Neural cell (in vitro differentiated cells): ENCODE data around the gene ROBO1. TPM values are rescaled to one million over a fixed set of nuclear protein-coding genes. Genes with fewer than 3 reads are reported as not detected.

ENCODE experiments used
- H2AFZ ChIP-seq: fragments of 200-600, 300-800 bp; sonication (generic), shearing (Covaris generic); 2 replicates; pipeline ENCODE4 v1.6.0; 2014; ENCODE audit warnings: low read depth, mild to moderate bottlenecking, antibody characterized with exemption, low read length, moderate library complexity
- H3F3A ChIP-seq: fragments of 200-600 bp; shearing (Covaris generic); 2 replicates; pipeline ENCODE4 v1.6.1; 2016; ENCODE audit warnings: mild to moderate bottlenecking, moderate library complexity, mixed read lengths, antibody characterized with exemption, low read length; ENCODE audit not compliant: insufficient read depth, poor library complexity, severe bottlenecking
- H3K27ac ChIP-seq: fragments of 200-600, 300-800 bp; sonication (generic), shearing (Covaris generic); 2 replicates; pipeline ENCODE4 v1.5.1; 2014; ENCODE audit warnings: mild to moderate bottlenecking, low read length, moderate library complexity
- H3K27me3 ChIP-seq: fragments of 300-800, 200-600 bp; sonication (generic), shearing (Covaris generic); 2 replicates; pipeline ENCODE4 v1.6.0; 2014; ENCODE audit warnings: mild to moderate bottlenecking, low read depth, low read length, moderate library complexity; ENCODE audit not compliant: insufficient read depth
- H3K36me3 ChIP-seq: fragments of 300-800, 200-600 bp; sonication (generic), shearing (Covaris generic); 2 replicates; pipeline ENCODE4 v1.5.1; 2014; ENCODE audit warnings: mild to moderate bottlenecking, antibody characterized with exemption, low read length, moderate library complexity; ENCODE audit not compliant: insufficient read depth
- H3K4me2 ChIP-seq: fragments of 300-800, 200-600 bp; sonication (generic), shearing (Covaris generic); 2 replicates; pipeline ENCODE4 v1.6.0; 2014; ENCODE audit warnings: mild to moderate bottlenecking, low read length
- H3K4me3 ChIP-seq: fragments of 300-800, 200-600 bp; sonication (generic), shearing (Covaris generic); 2 replicates; pipeline ENCODE4 v1.5.1; 2014; ENCODE audit warnings: mild to moderate bottlenecking, low read length, moderate library complexity
- H3K79me2 ChIP-seq: fragments of 200-600 bp; shearing (Covaris generic); replicated peaks from 2 replicates; pipeline ENCODE4 v1.6.0; 2014; ENCODE audit warnings: mild to moderate bottlenecking, low read length, moderate library complexity; ENCODE audit not compliant: insufficient read depth
- H3K9ac ChIP-seq: fragments of 300-800, 200-600 bp; sonication (generic), shearing (Covaris generic); 2 replicates; pipeline ENCODE4 v1.6.1; 2016; ENCODE audit warnings: mild to moderate bottlenecking, low read length, mixed read lengths
- H3K9me2 ChIP-seq: fragments of 200-600 bp; shearing (Covaris generic); 2 replicates; pipeline ENCODE4 v1.6.1; 2016; ENCODE audit warnings: mild to moderate bottlenecking, low read length, mixed read lengths; ENCODE audit not compliant: insufficient read depth
- H3K9me3 ChIP-seq: fragments of 200-600, 300-800 bp; sonication (generic), shearing (Covaris generic); 2 replicates; pipeline ENCODE4 v1.6.1; 2016; ENCODE audit warnings: mild to moderate bottlenecking, mixed run types, low read length, moderate library complexity, mixed read lengths
- H4K20me1 ChIP-seq: fragments of 200-600 bp; shearing (Covaris generic); 2 replicates; pipeline ENCODE4 v1.6.1; 2016; ENCODE audit warnings: mild to moderate bottlenecking, mixed run types; ENCODE audit not compliant: insufficient read depth
- EP300 ChIP-seq: fragments of 450-650 bp; conservative IDR thresholded peaks from 2 replicates; pipeline ENCODE4 v1.6.1; 2014; ENCODE audit warnings: antibody characterized with exemption, mild to moderate bottlenecking, moderate library complexity; ENCODE audit not compliant: poor library complexity, severe bottlenecking
- EZH2 ChIP-seq: fragments of 200-600, 300-800 bp; shearing (Covaris generic), sonication (generic); IDR thresholded peaks from 2 replicates; pipeline ENCODE4 v1.6.1; 2014; ENCODE audit warnings: antibody characterized with exemption, low read length, borderline replicate concordance, mild to moderate bottlenecking; ENCODE audit not compliant: insufficient read depth, poor library complexity, severe bottlenecking
- MXI1 ChIP-seq: fragments of 450-650 bp; conservative IDR thresholded peaks from 2 replicates; pipeline ENCODE4 v1.6.1; 2014; ENCODE audit warnings: antibody characterized with exemption, mild to moderate bottlenecking; ENCODE audit not compliant: poor library complexity, severe bottlenecking
- POLR2AphosphoS5 ChIP-seq: IDR thresholded peaks from 2 replicates; pipeline ENCODE4 v1.6.1; 2012
- RAD21 ChIP-seq: fragments of 450-650 bp; conservative IDR thresholded peaks from 2 replicates; pipeline ENCODE4 v1.6.1; 2014; ENCODE audit warnings: antibody characterized with exemption, mild to moderate bottlenecking, moderate library complexity
- SMC3 ChIP-seq: fragments of 450-650 bp; conservative IDR thresholded peaks from 2 replicates; pipeline ENCODE4 v1.6.1; 2014; ENCODE audit warnings: antibody characterized with exemption, mild to moderate bottlenecking, moderate library complexity; ENCODE audit not compliant: poor library complexity
- TAF1 ChIP-seq: IDR thresholded peaks from 2 replicates; pipeline ENCODE4 v1.6.1; 2012; ENCODE audit warnings: low read depth
- polyA plus RNA-seq: library from polyadenylated mRNA; depleted of rRNA; stranded (reverse); fragments of >200 nt; gene quantifications from 2 replicates; pipeline ENCODE4 v1.2.3, GENCODE V29; 2014
- TF ChIP-seq, protein P1 (sequence below): IDR thresholded peaks from 2 replicates; pipeline ENCODE4 v1.6.1; 2012; ENCODE audit warnings: borderline replicate concordance
- TF ChIP-seq, protein P2 (sequence below): fragments of 450-650 bp; IDR thresholded peaks from 2 replicates; pipeline ENCODE4 v1.5.1; 2014; ENCODE audit warnings: antibody characterized with exemption, mild to moderate bottlenecking, moderate library complexity; ENCODE audit not compliant: poor library complexity, severe bottlenecking

Gene ROBO1
- polyA plus RNA-seq, 1 donor from 2014 or later, result 183 TPM

DNA sequence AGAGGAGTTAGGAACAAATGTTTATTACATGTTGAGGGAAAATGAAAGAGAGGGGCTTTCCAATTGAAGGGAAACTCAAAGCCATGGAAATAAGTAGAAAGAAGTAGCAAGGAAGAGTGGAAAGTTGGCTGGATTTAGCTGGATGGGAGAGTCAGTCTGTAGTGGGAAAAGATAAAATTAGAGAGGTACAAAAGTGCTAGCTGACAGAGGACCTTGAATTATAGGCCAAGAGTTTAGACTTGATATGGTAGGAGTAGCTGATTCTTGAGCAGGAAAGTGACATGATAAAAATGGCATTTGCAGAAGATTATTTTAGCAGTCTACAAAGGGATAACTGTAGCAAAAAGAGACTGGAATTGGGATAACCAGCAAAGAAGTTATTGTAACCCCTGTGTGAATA, 425.8 kb downstream of the ROBO1 start:
- TF ChIP-seq, protein P1, sequence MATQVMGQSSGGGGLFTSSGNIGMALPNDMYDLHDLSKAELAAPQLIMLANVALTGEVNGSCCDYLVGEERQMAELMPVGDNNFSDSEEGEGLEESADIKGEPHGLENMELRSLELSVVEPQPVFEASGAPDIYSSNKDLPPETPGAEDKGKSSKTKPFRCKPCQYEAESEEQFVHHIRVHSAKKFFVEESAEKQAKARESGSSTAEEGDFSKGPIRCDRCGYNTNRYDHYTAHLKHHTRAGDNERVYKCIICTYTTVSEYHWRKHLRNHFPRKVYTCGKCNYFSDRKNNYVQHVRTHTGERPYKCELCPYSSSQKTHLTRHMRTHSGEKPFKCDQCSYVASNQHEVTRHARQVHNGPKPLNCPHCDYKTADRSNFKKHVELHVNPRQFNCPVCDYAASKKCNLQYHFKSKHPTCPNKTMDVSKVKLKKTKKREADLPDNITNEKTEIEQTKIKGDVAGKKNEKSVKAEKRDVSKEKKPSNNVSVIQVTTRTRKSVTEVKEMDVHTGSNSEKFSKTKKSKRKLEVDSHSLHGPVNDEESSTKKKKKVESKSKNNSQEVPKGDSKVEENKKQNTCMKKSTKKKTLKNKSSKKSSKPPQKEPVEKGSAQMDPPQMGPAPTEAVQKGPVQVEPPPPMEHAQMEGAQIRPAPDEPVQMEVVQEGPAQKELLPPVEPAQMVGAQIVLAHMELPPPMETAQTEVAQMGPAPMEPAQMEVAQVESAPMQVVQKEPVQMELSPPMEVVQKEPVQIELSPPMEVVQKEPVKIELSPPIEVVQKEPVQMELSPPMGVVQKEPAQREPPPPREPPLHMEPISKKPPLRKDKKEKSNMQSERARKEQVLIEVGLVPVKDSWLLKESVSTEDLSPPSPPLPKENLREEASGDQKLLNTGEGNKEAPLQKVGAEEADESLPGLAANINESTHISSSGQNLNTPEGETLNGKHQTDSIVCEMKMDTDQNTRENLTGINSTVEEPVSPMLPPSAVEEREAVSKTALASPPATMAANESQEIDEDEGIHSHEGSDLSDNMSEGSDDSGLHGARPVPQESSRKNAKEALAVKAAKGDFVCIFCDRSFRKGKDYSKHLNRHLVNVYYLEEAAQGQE, result no peak
- TF ChIP-seq POLR2AphosphoS5, result no peak
- TF ChIP-seq MXI1, result no peak
- no peak for TF ChIP-seq TAF1
- no peak for TF ChIP-seq RAD21
- TF ChIP-seq EZH2, result no peak
- no peak for TF ChIP-seq EP300
- TF ChIP-seq, protein P2, sequence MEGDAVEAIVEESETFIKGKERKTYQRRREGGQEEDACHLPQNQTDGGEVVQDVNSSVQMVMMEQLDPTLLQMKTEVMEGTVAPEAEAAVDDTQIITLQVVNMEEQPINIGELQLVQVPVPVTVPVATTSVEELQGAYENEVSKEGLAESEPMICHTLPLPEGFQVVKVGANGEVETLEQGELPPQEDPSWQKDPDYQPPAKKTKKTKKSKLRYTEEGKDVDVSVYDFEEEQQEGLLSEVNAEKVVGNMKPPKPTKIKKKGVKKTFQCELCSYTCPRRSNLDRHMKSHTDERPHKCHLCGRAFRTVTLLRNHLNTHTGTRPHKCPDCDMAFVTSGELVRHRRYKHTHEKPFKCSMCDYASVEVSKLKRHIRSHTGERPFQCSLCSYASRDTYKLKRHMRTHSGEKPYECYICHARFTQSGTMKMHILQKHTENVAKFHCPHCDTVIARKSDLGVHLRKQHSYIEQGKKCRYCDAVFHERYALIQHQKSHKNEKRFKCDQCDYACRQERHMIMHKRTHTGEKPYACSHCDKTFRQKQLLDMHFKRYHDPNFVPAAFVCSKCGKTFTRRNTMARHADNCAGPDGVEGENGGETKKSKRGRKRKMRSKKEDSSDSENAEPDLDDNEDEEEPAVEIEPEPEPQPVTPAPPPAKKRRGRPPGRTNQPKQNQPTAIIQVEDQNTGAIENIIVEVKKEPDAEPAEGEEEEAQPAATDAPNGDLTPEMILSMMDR, result no peak
- no peak for TF ChIP-seq SMC3
- no peaks in the 10 kb centered on the region for H3K9me3 ChIP-seq

DNA sequence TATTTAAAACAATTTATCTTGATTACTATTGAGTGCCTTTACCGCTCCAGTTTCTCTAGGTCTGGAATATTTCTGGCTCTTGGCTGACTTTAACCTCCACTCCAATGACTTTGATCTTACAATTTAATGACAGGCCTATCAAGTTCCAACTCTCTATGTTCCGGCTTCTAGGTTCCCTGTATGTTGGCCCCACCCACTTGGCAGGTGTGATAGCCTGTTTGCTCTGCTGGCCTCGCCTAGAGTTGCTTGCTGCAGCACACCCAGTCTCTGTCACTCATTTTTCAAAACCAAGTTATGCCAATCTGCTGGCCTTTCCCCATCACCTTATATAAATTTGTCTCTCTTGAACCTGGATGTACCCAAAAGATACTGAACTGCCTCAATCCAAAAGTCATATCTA, 428.0 kb downstream of the ROBO1 start:
- TF ChIP-seq, protein P2, result no peak
- TF ChIP-seq MXI1, result no peak
- TF ChIP-seq, protein P1, result no peak
- TF ChIP-seq RAD21, result no peak
- no peak for TF ChIP-seq SMC3
- TF ChIP-seq POLR2AphosphoS5, result no peak
- no peak for TF ChIP-seq EZH2
- TF ChIP-seq EP300, result no peak
- no peak for TF ChIP-seq TAF1
- H2AFZ ChIP-seq, result no peak overlapping the region
- H3K27me3 ChIP-seq, result no peaks in the 10 kb centered on the region

More for the DNA sequence above, 425.8 kb downstream of the ROBO1 start:
- Histone ChIP-seq H3K4me3 (no peak overlapping the region), H3K79me2 (no peaks in the 10 kb centered on the region), H3K27me3 (no peaks in the 10 kb centered on the region), H3K36me3 (no peaks in the 10 kb centered on the region), H4K20me1 (no peaks in the 10 kb centered on the region), H3K9me2 (no peaks in the 10 kb centered on the region), H3K27ac (no peak overlapping the region), H3K4me2 (no peak overlapping the region), H3K9ac (no peak overlapping the region), H3F3A (no peaks in the 10 kb centered on the region), H2AFZ (no peak overlapping the region)

More for the DNA sequence above, 428.0 kb downstream of the ROBO1 start:
- Histone ChIP-seq H3K36me3 (no peaks in the 10 kb centered on the region), H4K20me1 (no peaks in the 10 kb centered on the region), H3K9me3 (no peaks in the 10 kb centered on the region), H3K79me2 (no peaks in the 10 kb centered on the region), H3K4me3 (no peak overlapping the region), H3K9ac (no peak overlapping the region), H3F3A (no peaks in the 10 kb centered on the region), H3K4me2 (no peak overlapping the region), H3K27ac (no peak overlapping the region), H3K9me2 (no peaks in the 10 kb centered on the region)
